Neuron (in vitro differentiated cells): ENCODE data around the gene PDE4D.

ENCODE experiments used
- H2AFZ ChIP-seq: one replicate; pipeline ENCODE4 v1.6.1; 2013; ENCODE audit warnings: low read depth, mild to moderate bottlenecking, inconsistent platforms, low read length, moderate library complexity
- H3K27me3 ChIP-seq: one replicate; pipeline ENCODE4 v1.6.1; 2013; ENCODE audit warnings: low read length; ENCODE audit not compliant: insufficient read depth
- H3K36me3 ChIP-seq: one replicate; pipeline ENCODE4 v1.6.1; 2013; ENCODE audit warnings: low read length; ENCODE audit not compliant: insufficient read depth
- H3K4me1 ChIP-seq: one replicate; pipeline ENCODE4 v1.6.1; 2013; ENCODE audit warnings: low read length; ENCODE audit not compliant: insufficient read depth
- H3K4me3 ChIP-seq: 2 replicates; pipeline ENCODE4 v1.5.1; 2013; ENCODE audit warnings: mild to moderate bottlenecking, low read length, moderate library complexity
- H3K9me3 ChIP-seq: one replicate; pipeline ENCODE4 v1.6.1; 2013; ENCODE audit warnings: low read length

Gene PDE4D

DNA sequence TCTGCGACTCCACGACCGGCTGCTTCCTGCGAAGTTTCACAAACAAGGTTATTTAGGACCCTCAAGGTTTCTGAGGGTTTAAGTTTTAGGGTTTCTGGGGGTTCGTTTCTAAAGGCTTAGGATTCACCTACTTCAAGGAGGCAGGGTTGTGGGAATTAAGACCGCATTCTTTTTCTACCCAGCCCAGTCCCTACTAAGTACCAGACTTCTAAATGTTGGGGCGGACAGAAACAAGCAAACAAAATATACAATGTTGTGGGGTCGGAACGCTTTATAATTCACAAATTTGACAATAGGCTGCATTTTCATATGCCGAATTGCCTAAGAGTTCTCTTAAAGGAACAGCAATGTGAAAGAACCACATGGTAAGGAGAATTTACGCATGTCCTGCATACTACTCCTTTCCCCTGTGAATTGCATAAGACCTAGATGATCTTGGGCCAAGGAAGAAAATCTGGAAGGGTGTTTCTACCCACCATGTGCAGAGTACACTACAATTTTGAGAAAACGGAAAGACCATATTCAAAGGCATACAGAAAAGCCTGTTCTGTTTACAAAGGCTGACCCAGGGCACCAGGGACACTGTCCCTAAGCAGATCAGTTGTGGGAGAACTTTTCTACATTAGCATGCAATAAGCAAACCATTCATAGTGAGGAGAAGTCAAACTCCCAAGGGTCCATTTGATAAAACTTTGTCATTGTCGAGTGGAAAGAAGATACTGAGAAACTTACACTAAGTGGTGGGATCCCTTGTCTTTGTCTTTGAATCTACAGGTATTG lies 853.3 kb downstream of the PDE4D start:
- H3K27me3 ChIP-seq = no peaks in the 10 kb centered on the region

DNA sequence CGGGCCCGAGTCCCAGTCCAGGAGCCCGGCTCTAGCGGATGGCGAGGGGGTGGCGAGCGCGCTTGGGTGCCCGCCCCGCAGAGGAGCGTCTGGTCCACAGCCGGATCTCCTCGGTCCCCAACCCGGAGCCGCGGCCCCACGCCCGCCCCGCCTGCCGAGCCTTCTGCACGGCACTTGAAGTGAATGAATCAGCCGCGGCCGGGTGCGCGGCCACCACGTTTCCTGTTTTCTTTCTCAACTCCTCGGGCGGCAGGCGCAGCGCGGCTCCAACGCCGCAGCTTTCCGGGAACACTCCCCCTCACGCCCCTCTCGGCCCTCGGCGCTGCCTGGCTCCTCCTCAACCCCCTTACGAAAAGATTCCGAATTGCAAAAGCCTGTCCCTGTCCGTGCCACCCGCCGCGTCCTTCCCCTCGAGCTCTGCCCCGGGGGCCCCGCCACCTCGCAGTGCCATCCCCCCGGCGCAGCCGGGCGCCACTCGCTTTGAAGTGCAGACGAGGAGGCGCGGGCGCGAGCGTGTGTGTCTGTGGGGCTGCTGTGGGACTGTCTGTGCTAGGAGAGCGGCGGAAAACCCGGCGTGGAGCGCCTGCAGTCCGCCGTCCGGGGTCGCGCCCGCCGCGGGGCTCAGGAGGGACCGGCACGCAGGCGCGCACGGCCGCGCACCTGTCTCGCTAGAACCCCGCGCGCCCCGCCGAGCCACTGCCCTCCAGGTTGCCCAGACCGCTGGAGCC lies 854.1 kb downstream of the PDE4D start:
- peak overlapping the region; percentile 49 for H3K4me3 ChIP-seq
- H3K4me1 ChIP-seq = peaks cover 25% of the 10 kb centered on the region
- H3K27me3 ChIP-seq = no peaks in the 10 kb centered on the region
- H2AFZ ChIP-seq = peak overlapping the region; percentile 76
- no peaks in the 10 kb centered on the region for H3K9me3 ChIP-seq
- H3K36me3 ChIP-seq = no peaks in the 10 kb centered on the region

More for the DNA sequence above, 853.3 kb downstream of the PDE4D start:
- Histone ChIP-seq H3K4me3 (peak overlapping the region; percentile 49), H3K36me3 (no peaks in the 10 kb centered on the region), H2AFZ (peak overlapping the region; percentile 76), H3K9me3 (no peaks in the 10 kb centered on the region), H3K4me1 (peaks cover 22% of the 10 kb centered on the region)

DNA sequence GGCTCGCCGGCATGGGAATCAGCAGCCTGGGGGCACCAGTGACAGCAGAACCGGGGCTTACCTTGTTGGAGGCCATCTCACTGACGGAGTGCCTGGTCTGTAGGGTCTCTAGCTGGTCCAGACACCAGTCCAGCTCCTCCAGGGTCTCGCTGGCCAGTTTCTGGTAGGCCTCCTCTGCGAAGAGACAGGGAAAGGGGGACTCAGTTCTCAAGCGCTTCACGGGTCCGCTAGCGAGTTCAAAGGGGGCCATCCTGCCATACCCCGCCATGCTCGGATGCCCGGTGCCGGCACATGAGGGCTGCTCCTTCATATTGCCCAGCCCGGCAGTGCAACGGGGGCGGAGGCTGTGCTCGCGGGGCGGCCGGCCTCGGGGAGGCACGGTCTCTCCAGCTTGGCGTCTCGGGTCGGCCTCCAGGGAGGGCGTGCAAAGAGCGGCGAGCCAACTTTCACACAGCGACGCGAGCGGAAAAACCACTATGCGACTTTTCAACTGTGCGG lies 854.7 kb downstream of the PDE4D start:
- Histone ChIP-seq H3K4me3 (peak overlapping the region; percentile 49), H2AFZ (peak overlapping the region; percentile 76), H3K4me1 (peaks cover 25% of the 10 kb centered on the region), H3K9me3 (no peaks in the 10 kb centered on the region), H3K27me3 (no peaks in the 10 kb centered on the region), H3K36me3 (no peaks in the 10 kb centered on the region)

DNA sequence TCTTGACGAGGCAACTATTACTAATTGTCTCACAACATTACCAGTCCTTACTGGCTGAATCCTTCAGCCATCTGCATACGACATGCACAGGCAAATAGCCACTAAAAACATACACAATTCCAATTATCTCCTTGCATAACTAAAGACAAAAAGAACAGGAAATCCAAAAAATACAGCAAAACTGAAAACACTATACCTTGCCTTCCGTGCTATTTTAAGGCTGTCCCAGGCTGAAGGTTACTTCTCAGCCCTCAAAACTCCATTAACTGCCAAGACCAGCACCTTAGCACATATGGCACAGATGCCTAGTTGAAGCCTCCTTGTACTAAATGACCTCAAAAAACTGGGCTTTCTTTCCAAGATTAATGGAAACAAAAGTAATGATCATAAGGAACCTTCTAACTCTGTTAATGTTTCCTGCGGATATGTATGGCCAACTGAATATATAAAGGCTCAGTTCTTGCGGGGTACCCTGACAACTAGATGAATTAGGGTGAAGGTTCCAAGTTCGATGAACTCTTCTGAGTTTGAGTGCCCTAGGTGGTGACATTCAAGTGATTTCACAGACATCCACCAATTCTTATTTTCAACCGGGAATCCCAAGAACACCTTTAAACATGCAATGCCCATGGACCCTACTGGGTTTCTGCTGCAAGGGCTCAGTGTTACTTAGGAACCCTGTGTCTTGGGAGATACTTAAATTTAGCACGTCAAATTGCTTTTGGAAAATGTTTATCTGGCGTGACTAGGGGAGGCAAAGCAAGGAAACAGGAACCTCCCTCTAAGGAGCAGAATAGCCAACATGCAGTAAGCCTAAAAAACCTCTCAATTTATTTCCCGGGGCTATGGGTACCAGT lies 855.4 kb downstream of the PDE4D start:
- peaks cover 25% of the 10 kb centered on the region for H3K4me1 ChIP-seq
- no peaks in the 10 kb centered on the region for H3K27me3 ChIP-seq
- H3K36me3 ChIP-seq = no peaks in the 10 kb centered on the region
- no peaks in the 10 kb centered on the region for H3K9me3 ChIP-seq
- H3K4me3 ChIP-seq = peak overlapping the region; percentile 49
- H2AFZ ChIP-seq = peak overlapping the region; percentile 76

DNA sequence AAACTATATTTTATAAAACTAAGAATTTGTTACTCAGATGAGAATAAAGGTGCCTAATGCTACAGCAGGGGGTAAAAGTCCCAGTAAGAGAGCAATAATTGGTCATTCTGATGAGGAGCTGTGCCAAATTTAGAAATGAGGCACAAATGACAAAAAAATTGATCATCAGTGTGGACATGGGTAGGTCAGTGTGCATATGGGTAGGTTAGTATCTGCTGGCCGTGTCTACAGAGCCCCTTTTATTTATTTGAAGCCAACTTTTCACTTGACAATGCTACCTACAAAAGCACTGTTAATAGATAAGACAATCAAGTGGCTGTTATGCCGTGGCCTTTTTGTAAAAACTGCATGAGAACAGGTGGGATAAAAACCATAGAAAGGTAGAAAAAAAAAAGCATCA lies 856.1 kb downstream of the PDE4D start:
- Histone ChIP-seq H2AFZ (no peak overlapping the region), H3K9me3 (no peaks in the 10 kb centered on the region), H3K36me3 (no peaks in the 10 kb centered on the region), H3K4me1 (peaks cover 25% of the 10 kb centered on the region), H3K27me3 (no peaks in the 10 kb centered on the region), H3K4me3 (no peak overlapping the region)

DNA sequence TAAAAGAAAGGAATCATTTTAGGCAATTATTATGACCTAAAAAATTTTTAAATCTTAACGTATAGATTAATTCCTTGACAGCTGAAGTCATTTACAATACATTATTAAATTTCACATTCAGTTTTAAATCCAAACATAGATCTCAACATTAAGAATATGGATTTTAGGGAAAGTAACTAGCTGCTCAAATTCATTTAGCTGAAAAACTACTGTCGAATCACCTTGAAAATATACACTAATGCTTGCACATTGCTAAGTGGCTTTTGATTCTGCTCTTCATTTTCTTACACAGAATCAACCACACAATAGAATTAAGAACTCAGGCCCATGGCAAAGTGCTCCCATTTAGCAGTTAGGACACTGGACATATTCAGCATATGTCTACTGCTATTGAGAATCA lies 856.5 kb downstream of the PDE4D start:
- H3K9me3 ChIP-seq = no peaks in the 10 kb centered on the region
- no peak overlapping the region for H2AFZ ChIP-seq
- H3K4me1 ChIP-seq = peaks cover 25% of the 10 kb centered on the region
- H3K4me3 ChIP-seq = no peak overlapping the region
- H3K36me3 ChIP-seq = no peaks in the 10 kb centered on the region
- H3K27me3 ChIP-seq = no peaks in the 10 kb centered on the region

DNA sequence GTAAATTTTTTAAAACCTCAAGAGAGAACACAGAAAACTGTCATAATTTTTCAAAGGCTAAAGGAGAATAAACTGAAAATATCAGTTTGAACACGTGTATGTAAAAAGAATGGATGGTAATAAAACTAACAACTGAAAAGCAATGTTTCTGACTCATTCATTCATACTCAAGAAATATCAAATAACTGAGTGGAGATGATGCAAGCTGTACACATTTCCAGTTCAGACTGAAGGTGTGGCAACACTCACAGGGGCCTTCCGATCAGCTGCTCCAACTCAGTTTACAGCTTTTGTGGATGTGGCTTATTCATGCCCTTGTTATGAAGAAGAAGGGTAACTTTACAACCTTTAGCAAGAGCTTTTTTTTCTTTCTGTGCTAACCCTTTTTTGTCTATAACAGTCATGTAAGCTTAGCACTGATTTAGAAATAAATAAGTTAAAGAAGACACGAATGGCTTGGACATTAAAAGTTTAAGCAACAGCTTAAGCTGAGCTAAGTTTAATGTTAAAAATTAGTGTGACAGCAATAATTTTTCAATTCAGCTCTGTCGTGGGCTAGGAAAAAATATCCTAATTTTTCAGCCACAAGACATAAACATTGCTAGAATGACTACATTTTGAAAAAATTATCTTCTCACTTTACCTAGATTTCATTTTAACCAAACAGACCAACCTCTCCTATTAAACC lies 857.1 kb downstream of the PDE4D start:
- H3K27me3 ChIP-seq = no peaks in the 10 kb centered on the region
- H2AFZ ChIP-seq = no peak overlapping the region
- H3K36me3 ChIP-seq = no peaks in the 10 kb centered on the region
- H3K9me3 ChIP-seq = no peaks in the 10 kb centered on the region
- H3K4me1 ChIP-seq = peaks cover 25% of the 10 kb centered on the region
- H3K4me3 ChIP-seq = no peak overlapping the region

DNA sequence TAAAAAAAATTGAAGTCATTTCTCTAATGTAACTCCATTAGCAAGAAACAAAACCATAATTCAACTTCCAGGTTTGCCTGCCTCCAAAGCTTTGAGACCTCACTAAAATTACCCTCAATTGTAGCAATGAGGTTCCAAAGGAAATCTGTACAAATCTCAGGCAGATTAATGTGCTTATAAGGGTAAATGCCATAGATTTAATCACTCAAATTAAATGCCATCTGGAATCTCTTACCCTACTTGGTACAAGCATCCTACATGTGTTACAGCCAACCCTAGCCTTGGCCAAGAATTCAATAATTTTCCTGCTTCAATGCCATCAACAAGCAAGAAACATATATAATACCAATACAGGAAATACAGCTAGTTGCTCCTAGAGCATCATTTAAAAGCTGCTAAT lies 857.8 kb downstream of the PDE4D start:
- H3K4me1 ChIP-seq = peaks cover 25% of the 10 kb centered on the region
- no peak overlapping the region for H3K4me3 ChIP-seq
- H3K9me3 ChIP-seq = no peaks in the 10 kb centered on the region
- no peaks in the 10 kb centered on the region for H3K27me3 ChIP-seq
- no peaks in the 10 kb centered on the region for H3K36me3 ChIP-seq
- H2AFZ ChIP-seq = no peak overlapping the region

DNA sequence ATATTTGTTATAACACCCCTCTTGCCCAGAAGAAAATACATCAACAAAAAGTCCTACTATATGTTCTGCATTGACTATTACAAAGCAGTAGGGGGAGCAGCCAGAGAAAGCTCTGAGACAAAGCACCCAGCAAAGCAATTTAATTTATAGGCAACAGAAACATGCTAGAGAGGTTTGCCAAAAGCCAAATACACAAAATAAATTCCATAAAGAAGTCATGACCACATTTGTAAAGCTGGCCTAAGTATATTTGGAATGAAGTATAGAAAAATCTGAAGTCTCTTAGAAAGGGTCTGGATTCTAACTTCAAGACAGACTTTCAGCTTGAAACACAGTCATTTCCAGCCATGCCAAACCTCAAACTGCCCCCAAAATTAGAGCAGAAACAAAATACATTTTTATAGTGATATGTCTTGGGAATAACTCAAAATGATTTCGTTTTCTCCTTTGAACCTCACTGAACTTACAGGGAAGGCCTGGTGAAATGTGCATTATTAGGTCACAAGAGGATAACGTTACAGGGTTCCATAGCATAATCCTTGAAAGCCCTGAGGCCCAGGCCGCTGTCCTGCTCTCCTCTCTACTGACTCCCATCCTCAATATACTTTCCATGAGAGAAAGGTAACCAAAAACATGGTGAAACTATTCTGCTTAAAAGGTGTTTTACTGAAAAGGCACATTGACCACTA lies 858.9 kb downstream of the PDE4D start:
- Histone ChIP-seq H3K36me3 (no peaks in the 10 kb centered on the region), H3K4me1 (peaks cover 25% of the 10 kb centered on the region), H2AFZ (no peak overlapping the region), H3K27me3 (no peaks in the 10 kb centered on the region), H3K4me3 (no peak overlapping the region), H3K9me3 (no peaks in the 10 kb centered on the region)

DNA sequence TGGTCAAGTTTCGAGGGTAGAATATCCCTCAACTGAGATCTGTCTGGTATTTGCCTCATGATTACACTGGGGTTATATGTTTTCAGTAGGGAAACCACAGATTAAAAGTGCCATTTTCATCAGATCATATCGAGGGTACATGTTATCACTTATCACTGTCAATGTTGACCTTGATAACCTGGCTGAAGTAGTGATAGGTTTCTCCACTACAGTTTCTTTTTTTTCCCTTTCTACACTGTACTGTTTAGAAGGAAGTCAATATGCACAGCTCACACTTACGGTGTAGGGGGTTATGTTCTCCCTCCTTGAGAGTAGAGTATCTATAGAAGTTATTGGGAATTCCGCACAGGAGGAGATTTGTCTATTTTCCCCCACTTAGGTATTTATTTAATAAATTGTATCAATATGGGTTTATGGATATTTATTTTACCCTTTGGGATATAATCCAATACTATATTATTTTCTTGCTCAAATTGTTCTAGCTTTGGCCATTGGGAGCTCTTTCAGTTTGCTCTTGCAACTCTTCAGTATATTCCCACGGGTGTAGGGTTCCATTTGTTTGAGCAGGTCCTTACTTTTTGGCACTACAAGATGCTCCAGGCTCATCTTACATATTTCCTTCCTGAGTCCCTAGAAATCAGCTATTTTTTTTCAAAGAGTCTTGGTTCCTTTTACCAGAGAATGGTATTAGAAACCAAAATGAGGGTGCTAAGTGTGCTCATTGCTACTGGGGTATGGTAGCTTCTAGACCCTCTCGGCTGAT lies 866.2 kb downstream of the PDE4D start:
- Histone ChIP-seq H2AFZ (no peak overlapping the region), H3K4me3 (no peak overlapping the region), H3K9me3 (no peaks in the 10 kb centered on the region), H3K27me3 (no peaks in the 10 kb centered on the region), H3K4me1 (no peaks in the 10 kb centered on the region), H3K36me3 (no peaks in the 10 kb centered on the region)

DNA sequence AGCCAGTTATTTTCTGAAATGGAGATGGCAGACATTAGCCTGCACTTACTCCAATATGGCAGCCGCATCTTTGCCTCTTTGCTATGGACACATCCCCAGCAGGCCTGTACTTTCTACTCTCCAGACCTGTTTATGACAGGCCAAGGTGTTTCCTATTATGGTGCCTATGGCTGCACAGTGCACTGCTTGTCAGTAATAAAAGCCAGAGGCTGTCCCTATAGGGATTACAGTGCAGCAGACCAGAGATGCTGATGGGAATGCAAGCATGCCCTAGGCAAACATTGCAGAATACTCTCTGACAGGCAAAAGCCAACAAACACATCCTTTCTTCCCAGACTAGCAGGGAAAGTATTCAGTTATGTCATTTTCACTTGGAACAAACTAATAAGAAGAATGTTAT lies 867.8 kb downstream of the PDE4D start:
- H2AFZ ChIP-seq = no peak overlapping the region
- H3K9me3 ChIP-seq = no peaks in the 10 kb centered on the region
- H3K36me3 ChIP-seq = no peaks in the 10 kb centered on the region
- no peak overlapping the region for H3K4me3 ChIP-seq
- H3K4me1 ChIP-seq = no peaks in the 10 kb centered on the region
- H3K27me3 ChIP-seq = no peaks in the 10 kb centered on the region
